OCI-LY3 (cell line): Measurements from ENCODE around the gene DENND1A.

Source experiments
- CTCF ChIP-seq: fragments of 200-600, 300-600 bp; sonication (generic); IDR thresholded peaks from 2 replicates; pipeline ENCODE4 v1.5.1; 2014; ENCODE audit warnings: antibody characterized with exemption, low read length, low read depth
- EZH2phosphoT487 ChIP-seq: fragments of 200-600 bp; shearing (Covaris generic); IDR thresholded peaks from 2 replicates; pipeline ENCODE4 v1.6.1; 2018; ENCODE audit warnings: antibody characterized with exemption, mixed run types, low read depth

- TF ChIP-seq CTCF (no peak), EZH2phosphoT487 (no peak)
Measured at GRCh38 chr9:123418506-123418905, 511.4 kb downstream of the DENND1A start.
